ENCODE measurements around the gene PIGL.

The PIGL gene

DNA sequence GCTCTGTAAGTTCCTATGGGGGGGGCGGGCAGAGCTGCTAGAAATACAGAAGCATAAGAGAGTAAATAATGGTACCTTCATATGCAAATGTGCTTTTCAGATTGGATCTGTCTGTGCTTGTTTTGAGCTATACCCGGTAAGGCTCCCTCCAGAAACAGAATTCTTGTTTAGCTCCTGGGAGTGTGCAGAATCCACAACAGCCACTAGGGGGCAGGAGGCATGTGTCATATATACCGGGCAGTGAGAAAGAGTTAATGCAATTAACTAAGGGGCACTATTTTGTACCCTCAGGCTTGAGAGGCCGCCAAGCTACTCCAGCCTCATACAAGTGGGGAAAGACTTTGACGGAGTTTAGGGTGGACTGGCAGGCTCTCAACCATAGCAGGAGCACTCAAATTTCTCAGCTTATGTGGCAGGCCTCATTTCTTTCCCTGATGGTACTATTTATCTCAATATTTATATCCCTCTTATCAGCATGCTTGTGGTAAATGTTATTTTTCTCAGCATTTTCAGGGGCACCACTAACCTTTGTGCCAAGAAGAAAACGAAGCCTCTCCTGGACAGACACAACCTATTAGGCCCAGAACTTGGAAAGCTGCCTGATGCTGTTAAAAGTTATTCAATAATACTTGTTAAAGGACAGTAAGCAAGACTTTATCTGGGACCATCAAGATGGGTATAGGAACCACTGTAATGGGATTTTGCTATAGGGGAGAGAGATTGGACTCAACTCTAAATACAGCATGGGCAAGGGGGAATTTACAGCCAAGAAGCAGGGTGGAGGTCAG is 146.9 kb downstream of the PIGL start:
- peak; percentile 90 for DNase-seq

DNA sequence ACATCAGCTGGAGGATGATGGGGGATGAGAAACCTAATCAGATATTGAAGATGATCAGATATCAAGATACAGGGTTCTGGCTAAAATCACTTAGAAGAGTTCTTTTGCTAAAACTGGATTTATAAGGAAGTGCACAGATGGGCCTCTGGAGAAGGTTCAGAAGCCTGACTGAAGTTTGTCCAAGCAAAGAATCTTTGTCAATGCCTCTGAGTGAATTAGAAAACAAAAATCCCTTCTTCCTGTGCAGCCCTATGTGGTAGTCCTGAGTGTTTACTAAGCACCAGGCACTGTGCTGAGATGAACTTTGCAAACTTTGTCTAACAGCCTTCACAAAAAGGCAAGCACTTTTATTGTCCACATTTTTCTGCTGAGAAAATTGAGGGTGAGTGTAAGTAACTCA is 147.6 kb downstream of the PIGL start:
- DNase-seq = no peak

DNA sequence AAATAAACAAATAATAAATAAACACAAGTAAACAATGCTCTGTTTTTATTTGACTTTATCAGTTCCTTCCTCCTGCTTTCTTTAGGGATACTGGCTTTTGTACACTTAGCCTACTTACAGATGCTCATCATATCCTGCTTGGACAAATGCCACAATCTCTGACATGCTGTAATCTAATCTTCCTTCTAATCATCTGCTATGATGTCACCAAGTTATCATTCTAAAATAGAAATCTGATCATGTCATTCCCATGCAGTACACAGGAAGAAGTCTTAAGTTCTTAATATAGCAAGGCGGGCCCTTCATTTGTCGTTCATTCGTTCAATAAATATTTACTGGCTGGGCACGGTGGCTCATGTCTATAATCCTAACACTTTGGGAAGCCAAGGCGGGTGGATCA is 154.7 kb downstream of the PIGL start:
- no peak for DNase-seq

DNA sequence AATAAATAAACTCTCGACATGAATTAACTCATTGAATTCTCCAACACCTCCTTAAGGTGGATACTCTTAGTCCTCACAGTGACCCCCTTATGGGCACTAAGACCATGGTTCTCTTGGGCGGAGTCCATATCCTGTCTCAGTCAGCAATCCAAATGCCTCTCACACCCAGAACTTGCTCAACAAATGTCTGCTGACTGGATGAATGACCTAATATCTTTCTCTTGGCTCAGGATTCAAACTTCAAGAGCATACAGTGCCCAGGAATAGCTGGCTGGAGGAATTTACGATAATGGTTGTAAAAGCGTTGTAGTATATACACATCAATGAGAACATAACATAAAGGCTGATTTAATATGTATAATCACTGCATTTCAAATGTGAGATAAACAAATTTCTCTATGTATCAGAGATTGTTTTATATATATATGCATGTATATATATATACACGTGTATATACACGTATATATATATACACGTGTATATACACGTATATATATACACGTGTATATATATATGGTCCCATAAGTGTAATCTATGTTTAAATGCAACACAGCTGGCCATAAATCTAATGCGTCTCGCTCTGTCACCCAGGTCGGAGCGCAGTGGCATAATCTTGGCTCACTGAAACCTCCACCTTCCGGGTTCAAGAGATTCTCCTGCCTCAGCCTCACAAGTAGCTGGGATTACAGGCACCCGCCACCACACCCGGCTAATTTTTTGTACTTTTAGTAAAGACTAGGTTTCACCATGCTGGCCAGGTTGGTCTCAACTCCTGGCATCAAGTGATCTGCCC is 157.3 kb downstream of the PIGL start:
- no peak for DNase-seq
